GM12878 (cell line): ENCODE results near the gene MOB2. TPM values are rescaled to one million over a fixed set of nuclear protein-coding genes. Genes with fewer than 3 reads are reported as not detected.

Source experiments
- ATAC-seq: fragments of 200-7000 bp; cut with Tn5 transposase; 3 replicates; pipeline ENCODE4 v1.9.1; 2020; ENCODE audit warnings: mild to moderate bottlenecking, moderate library complexity
- BruUV-seq: library from RNA; stranded (reverse); fragments of 400-500 nt; replicated peaks from 2 replicates; lab custom pipeline; 2021; lab: Mats Ljungman, UMichigan
- CTCF ChIA-PET: fragments of 300-600 bp; sonication (Branson Sonifier 250); formaldehyde crosslinking; extraction: SDS; loops from one replicate; lab custom pipeline; 2021; ENCODE audit warnings: inconsistent platforms; lab: Yijun Ruan, JAX
- POLR2A ChIA-PET: fragments of 350-600 bp; formaldehyde crosslinking; extraction: SDS; loops from one replicate; lab custom pipeline; 2021; ENCODE audit warnings: inconsistent platforms; lab: Charles Lee
- RAD21 ChIA-PET: fragments of 300-600 bp; sonication (Branson Sonifier 250); formaldehyde crosslinking; loops from one replicate; lab custom pipeline; 2023; ENCODE audit warnings: antibody characterized with exemption; ENCODE audit not compliant: unreplicated experiment; lab: Charles Lee
- SMC1A ChIA-PET: fragments of 300-600 bp; sonication (Branson Sonifier 250); formaldehyde crosslinking; loops from one replicate; lab custom pipeline; 2023; ENCODE audit not compliant: unreplicated experiment, uncharacterized antibody; lab: Charles Lee
- DNase-seq: peaks from one replicate; pipeline ENCODE4 v3.0.0-alpha.2; 2011; ENCODE audit warnings: low read depth, low spot score
- FAIRE-seq: peaks from 3 replicates; lab custom pipeline; 2011; peaks lifted over from hg19 to GRCh38; lab: Jason Lieb, UNC
- H2AFZ ChIP-seq: 2 replicates; pipeline ENCODE4 v1.6.0; 2011; ENCODE audit warnings: low read depth, low read length, control low read depth; ENCODE audit not compliant: control insufficient read depth
- H3K27ac ChIP-seq: 2 replicates; pipeline ENCODE4 v1.5.1; 2011; ENCODE audit warnings: control low read depth; ENCODE audit not compliant: control insufficient read depth, insufficient read depth
- H3K27me3 ChIP-seq, 2 experiments: replicated peaks in 1 of 2; 2 replicates each; pipeline versions ENCODE4 v1.6.0 to v1.6.1; 2011; ENCODE audit warnings: low read length in 1 of 2; ENCODE audit not compliant: control insufficient read depth in 2 of 2, insufficient read depth in 2 of 2
- H3K36me3 ChIP-seq, 2 experiments: 2 replicates each; pipeline ENCODE4 v1.5.1; 2011; ENCODE audit warnings: low read length in 1 of 2; ENCODE audit not compliant: control insufficient read depth in 2 of 2, insufficient read depth in 2 of 2
- H3K4me1 ChIP-seq: 2 replicates; pipeline ENCODE4 v1.6.1; 2011; ENCODE audit warnings: mild to moderate bottlenecking, low read length, moderate library complexity, mixed read lengths; ENCODE audit not compliant: control insufficient read depth, insufficient read depth
- H3K4me2 ChIP-seq: 2 replicates; pipeline ENCODE4 v1.6.0; 2011; ENCODE audit warnings: control low read depth; ENCODE audit not compliant: control insufficient read depth, insufficient read depth
- H3K4me3 ChIP-seq: fragments of 200-600 bp; sonication (generic); 2 replicates; pipeline ENCODE4 v1.5.1; 2016
- H3K79me2 ChIP-seq: 2 replicates; pipeline ENCODE4 v1.6.0; 2011; ENCODE audit warnings: low read length; ENCODE audit not compliant: control insufficient read depth, insufficient read depth
- H3K9ac ChIP-seq: 2 replicates; pipeline ENCODE4 v1.8.0; 2011; ENCODE audit warnings: low read length, control low read depth, mixed read lengths; ENCODE audit not compliant: control insufficient read depth, insufficient read depth
- H3K9me3 ChIP-seq: replicated peaks from 3 replicates; pipeline ENCODE4 v1.5.1; 2011; ENCODE audit warnings: mild to moderate bottlenecking, low read length; ENCODE audit not compliant: control insufficient read depth, insufficient read depth
- H4K20me1 ChIP-seq: 2 replicates; pipeline ENCODE4 v1.6.0; 2011; ENCODE audit not compliant: control insufficient read depth, insufficient read depth
- BACH1 ChIP-seq: fragments of 450-650 bp; IDR thresholded peaks from 2 replicates; pipeline ENCODE4 v1.6.1; 2017; ENCODE audit warnings: mild to moderate bottlenecking, borderline replicate concordance
- EP300 ChIP-seq, 2 experiments: fragments of 150-350 bp in 1 of 2; IDR thresholded peaks; 2 replicates each; pipeline ENCODE4 v1.6.1; 2011 to 2012; ENCODE audit warnings: low read depth in 2 of 2, low read length in 2 of 2, borderline replicate concordance in 1 of 2, improper control_type of control experiment in 1 of 2, inconsistent platforms in 1 of 2; ENCODE audit not compliant: control insufficient read depth in 1 of 2
- NFYA ChIP-seq: IDR thresholded peaks from 2 replicates; pipeline ENCODE4 v1.6.1; 2011; ENCODE audit warnings: low read depth, mild to moderate bottlenecking, low read length, improper control_type of control experiment, borderline replicate concordance
- SIX5 ChIP-seq: IDR thresholded peaks from 2 replicates; pipeline ENCODE4 v1.6.1; 2011; ENCODE audit warnings: mild to moderate bottlenecking, low read depth, low read length, moderate library complexity; ENCODE audit not compliant: severe bottlenecking
- ZBTB11 ChIP-seq: fragments of 450-650 bp; formaldehyde crosslinking; IDR thresholded peaks from 2 replicates; pipeline ENCODE4 v1.5.0; 2022; ENCODE audit warnings: mild to moderate bottlenecking, missing genetic modification characterization
- ZNF687 ChIP-seq: fragments of 450-650 bp; IDR thresholded peaks from 2 replicates; pipeline ENCODE4 v1.6.1; 2017; ENCODE audit warnings: mild to moderate bottlenecking, moderate library complexity
- WGBS: methylation state at CpG from one replicate; pipeline ENCODE4 v1.1.6; 2016; ENCODE audit warnings: low lambda C conversion rate; ENCODE audit not compliant: insufficient replicate concordance, insufficient coverage; ENCODE audit errors: missing lambda C conversion rate; 5-methylcytosine and 5-hydroxymethylcytosine counted together
- in situ Hi-C: fragments of 300-500 bp; cut with MboI; formaldehyde crosslinking; loops from 9 replicates; pipeline ENCODE4 v1.14.3; 2018; ENCODE audit warnings: mixed read lengths
- intact Hi-C: fragments of 100-400 bp; cut with micrococcal nuclease; formaldehyde crosslinking; loops from one replicate; pipeline ENCODE4 v1.14.2; 2022; ENCODE audit not compliant: unreplicated experiment
- polyA plus RNA-seq, 11 experiments: library from polyadenylated mRNA; depleted of rRNA in 4 of 11; unstranded in 6 of 11; stranded (reverse) in 5 of 11; fragments of >200 nt; fragmentation: Nextera tagmentation in 4 of 11; fragmentation: Illumina TruSeq in 1 of 11; extraction: Ambion mirVana in 4 of 11; extraction: Trizol in 1 of 11; gene quantifications; 1 replicate in 1 of 11; 2 replicates in 10 of 11; pipeline versions ENCODE4 v1.2.1 to v1.2.3, GENCODE V29; 2011 to 2016; ENCODE audit warnings: inconsistent platforms in 2 of 11, missing spikeins in 2 of 11, low read depth in 1 of 11
- total RNA-seq, 4 experiments: library from RNA; depleted of rRNA in 3 of 4; stranded (reverse); fragments of >200 nt in 3 of 4; fragmentation: Illumina TruSeq in 1 of 4; extraction: Trizol in 1 of 4; gene quantifications; 2 replicates each; pipeline versions ENCODE4 v1.2.1 to v1.2.3, GENCODE V29; 2013 to 2021
- TF ChIP-seq, protein P1 (sequence below): fragments of 450-650 bp; IDR thresholded peaks from 2 replicates; pipeline ENCODE4 v1.6.1; 2017; ENCODE audit warnings: mild to moderate bottlenecking, low read depth, inconsistent platforms; ENCODE audit not compliant: poor library complexity, severe bottlenecking
- TF ChIP-seq, protein P2 (sequence below): IDR thresholded peaks from 2 replicates; pipeline ENCODE4 v1.6.1; 2011; ENCODE audit warnings: low read depth, mild to moderate bottlenecking, low read length, moderate library complexity, borderline replicate concordance; ENCODE audit errors: extremely low read depth

The MOB2 gene
- total and polyA plus RNA-seq, 10 of the 15 experiments (the other 5 are each of a cell fraction or from before 2014, with no cell fraction given): 0.10 to 34.6 (median 15.5) TPM

DNA sequence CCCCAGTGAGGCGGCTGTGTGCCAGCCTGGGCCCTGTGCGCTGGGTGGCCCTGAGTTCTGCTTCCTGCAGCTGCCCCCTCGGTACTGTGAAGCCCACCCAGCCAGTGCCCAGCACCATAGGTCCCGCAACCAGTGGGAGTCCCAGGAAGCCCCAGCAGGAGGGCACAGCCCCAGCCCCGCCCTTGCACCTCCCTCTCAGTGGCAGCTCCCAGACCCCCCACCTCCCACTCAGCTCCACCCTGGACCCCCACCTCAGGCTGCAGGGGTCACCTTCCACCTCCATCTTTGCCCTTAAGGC is 30.9 kb downstream of the MOB2 start (continued):
- no peak for TF ChIP-seq EP300 (IDR thresholded peaks at IDR 0.05; ENCODE audit: borderline replicate concordance in 1 of 2, control insufficient read depth in 1 of 2, low read depth in 2 of 2, low read length in 2 of 2)
- TF ChIP-seq ZBTB11 (CRISPR knock-in tag): no peak

DNA sequence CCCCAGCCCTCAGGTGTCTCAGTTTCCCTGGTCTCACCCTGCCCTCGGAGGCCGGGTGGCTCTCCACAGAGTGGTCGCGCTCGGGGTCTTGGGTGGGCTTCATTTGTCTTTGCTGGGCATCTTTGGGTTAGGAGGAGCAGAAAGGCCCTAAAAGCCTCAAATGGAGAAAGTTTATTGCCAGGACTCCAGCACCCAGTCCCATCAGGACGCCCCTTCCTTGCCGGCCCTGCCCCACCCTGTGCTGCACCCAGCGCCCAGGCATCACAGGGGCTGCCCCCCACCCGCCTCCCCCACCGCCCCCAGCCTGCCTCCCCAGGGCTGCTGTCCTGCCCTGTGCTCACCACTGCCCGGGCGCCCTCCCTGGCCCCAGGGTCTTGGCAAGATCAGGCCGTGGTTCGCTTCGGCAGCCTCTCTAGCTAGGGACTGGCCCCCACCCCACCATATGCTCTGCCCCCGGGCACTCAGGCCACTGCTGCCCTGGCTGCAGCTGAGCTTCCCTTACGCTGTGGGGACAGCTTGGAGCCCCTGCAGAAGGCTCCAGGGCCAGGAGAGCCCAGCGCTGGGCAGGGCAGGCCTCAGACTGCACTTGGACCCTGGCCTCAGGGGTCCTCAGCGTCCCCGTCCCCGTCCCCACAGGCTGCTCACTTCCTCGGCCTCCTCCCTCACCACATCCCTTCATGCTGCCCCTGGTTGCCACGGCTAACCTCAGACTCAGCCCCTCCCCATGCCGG is 31.4 kb downstream of the MOB2 start:
- no peak for FAIRE-seq
- Histone ChIP-seq H2AFZ (no peak overlapping the region), H3K36me3 (no peaks in the 10 kb centered on the region), H3K79me2 (no peaks in the 10 kb centered on the region), H3K9me3 (no peaks in the 10 kb centered on the region), H3K4me1 (no peaks in the 10 kb centered on the region), H3K27ac (no peak overlapping the region), H3K27me3 (no peaks in the 10 kb centered on the region), H3K4me3 (no peak overlapping the region), H3K4me2 (no peak overlapping the region), H3K9ac (no peak overlapping the region), H4K20me1 (no peaks in the 10 kb centered on the region)
- ChIA-PET RAD21 (no interaction called here), POLR2A (no interaction called here), CTCF (interaction anchor here (1.5 to 3.1 kb wide), 2 partner anchors 119 to 133 kb away, joined by 3 to 20 read pairs; no protein-coding TSS in a partner anchor), SMC1A (no interaction called here)
- no peak for DNase-seq
- ATAC-seq: no peak
- intact Hi-C loops: no loop called here
- no TSS peak for BruUV-seq
- in situ Hi-C loops: no loop called here
- WGBS: 30% methylated on average over 18 of the region's 24 CpGs
- TF ChIP-seq BACH1 (no peak), SIX5 (no peak), ZNF687 (no peak), NFYA (no peak)
- TF ChIP-seq, protein P1, sequence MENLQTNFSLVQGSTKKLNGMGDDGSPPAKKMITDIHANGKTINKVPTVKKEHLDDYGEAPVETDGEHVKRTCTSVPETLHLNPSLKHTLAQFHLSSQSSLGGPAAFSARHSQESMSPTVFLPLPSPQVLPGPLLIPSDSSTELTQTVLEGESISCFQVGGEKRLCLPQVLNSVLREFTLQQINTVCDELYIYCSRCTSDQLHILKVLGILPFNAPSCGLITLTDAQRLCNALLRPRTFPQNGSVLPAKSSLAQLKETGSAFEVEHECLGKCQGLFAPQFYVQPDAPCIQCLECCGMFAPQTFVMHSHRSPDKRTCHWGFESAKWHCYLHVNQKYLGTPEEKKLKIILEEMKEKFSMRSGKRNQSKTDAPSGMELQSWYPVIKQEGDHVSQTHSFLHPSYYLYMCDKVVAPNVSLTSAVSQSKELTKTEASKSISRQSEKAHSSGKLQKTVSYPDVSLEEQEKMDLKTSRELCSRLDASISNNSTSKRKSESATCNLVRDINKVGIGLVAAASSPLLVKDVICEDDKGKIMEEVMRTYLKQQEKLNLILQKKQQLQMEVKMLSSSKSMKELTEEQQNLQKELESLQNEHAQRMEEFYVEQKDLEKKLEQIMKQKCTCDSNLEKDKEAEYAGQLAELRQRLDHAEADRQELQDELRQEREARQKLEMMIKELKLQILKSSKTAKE: no peak
- TF ChIP-seq, protein P2, sequence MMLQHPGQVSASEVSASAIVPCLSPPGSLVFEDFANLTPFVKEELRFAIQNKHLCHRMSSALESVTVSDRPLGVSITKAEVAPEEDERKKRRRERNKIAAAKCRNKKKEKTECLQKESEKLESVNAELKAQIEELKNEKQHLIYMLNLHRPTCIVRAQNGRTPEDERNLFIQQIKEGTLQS: no peak
